IMR-90 (cell line): ENCODE measurements around the gene SLC9A3. TPM values are rescaled to one million over a fixed set of nuclear protein-coding genes. Genes with fewer than 3 reads are reported as not detected.

Experiments used
- ATAC-seq: fragments of 200-7000 bp; cut with Tn5 transposase; 2 replicates; pipeline ENCODE4 v1.9.1; 2020; ENCODE audit warnings: low read depth, mild to moderate bottlenecking, moderate library complexity
- BruUV-seq: library from RNA; stranded (reverse); fragments of 400-500 nt; replicated peaks from 2 replicates; lab custom pipeline; 2021; lab: Mats Ljungman, UMichigan
- CTCF ChIA-PET: fragments of 300-600 bp; formaldehyde crosslinking; extraction: SDS; loops from one replicate; lab custom pipeline; 2021; ENCODE audit warnings: antibody characterized with exemption; lab: Yijun Ruan, JAX
- POLR2A ChIA-PET: fragments of 300-600 bp; sonication (Branson Sonifier 250); formaldehyde crosslinking; loops from one replicate; lab custom pipeline; 2022; ENCODE audit warnings: antibody characterized with exemption; ENCODE audit not compliant: unreplicated experiment; lab: Charles Lee
- DNase-seq: peaks from one replicate; pipeline ENCODE4 v3.0.0; 2013
- H2AFZ ChIP-seq: replicated peaks from 2 replicates; pipeline ENCODE3; 2013; ENCODE audit warnings: low read length, mild to moderate bottlenecking; ENCODE audit not compliant: poor library complexity
- H2AK5ac ChIP-seq: 2 replicates; pipeline ENCODE4 v1.6.1; 2013; ENCODE audit warnings: low read depth, low read length, inconsistent platforms
- H2AK9ac ChIP-seq: replicated peaks from 2 replicates; pipeline ENCODE3; 2013; ENCODE audit warnings: mild to moderate bottlenecking, low read depth, low read length, moderate library complexity; ENCODE audit not compliant: poor library complexity
- H2BK120ac ChIP-seq: 2 replicates; pipeline ENCODE4 v1.6.1; 2013; ENCODE audit warnings: low read depth, low read length, inconsistent platforms
- H2BK15ac ChIP-seq: 3 replicates; pipeline ENCODE4 v1.6.1; 2013; ENCODE audit warnings: low read depth, low read length, inconsistent platforms
- H2BK20ac ChIP-seq: 2 replicates; pipeline ENCODE4 v1.6.1; 2013; ENCODE audit warnings: low read depth, mild to moderate bottlenecking, inconsistent platforms, low read length, moderate library complexity
- H2BK5ac ChIP-seq: 2 replicates; pipeline ENCODE4 v1.6.1; 2013; ENCODE audit warnings: mild to moderate bottlenecking, low read depth, low read length, inconsistent platforms; ENCODE audit not compliant: poor library complexity, severe bottlenecking
- H3K14ac ChIP-seq: replicated peaks from 2 replicates; pipeline ENCODE4 v1.6.1; 2013; ENCODE audit warnings: low read depth, low read length, inconsistent platforms
- H3K18ac ChIP-seq: 2 replicates; pipeline ENCODE4 v1.6.1; 2013; ENCODE audit warnings: low read depth, low read length, control low read depth
- H3K23ac ChIP-seq: 2 replicates; pipeline ENCODE4 v1.6.1; 2013; ENCODE audit warnings: low read depth, low read length, inconsistent platforms
- H3K27ac ChIP-seq: 2 replicates; pipeline ENCODE4 v1.5.1; 2013; ENCODE audit warnings: mild to moderate bottlenecking, control low read depth, low read length; ENCODE audit not compliant: insufficient read depth
- H3K27me3 ChIP-seq: 2 replicates; pipeline ENCODE4 v1.6.1; 2013; ENCODE audit warnings: low read length; ENCODE audit not compliant: control insufficient read depth, insufficient read depth
- H3K36me3 ChIP-seq: 2 replicates; pipeline ENCODE4 v1.6.1; 2013; ENCODE audit warnings: low read length, mixed read lengths; ENCODE audit not compliant: control insufficient read depth, insufficient read depth
- H3K4ac ChIP-seq: 2 replicates; pipeline ENCODE4 v1.6.1; 2013; ENCODE audit warnings: low read depth, low read length, inconsistent platforms
- H3K4me1 ChIP-seq: 2 replicates; pipeline ENCODE4 v1.6.1; 2013; ENCODE audit warnings: low read length, mixed read lengths; ENCODE audit not compliant: control insufficient read depth, insufficient read depth
- H3K4me2 ChIP-seq: 2 replicates; pipeline ENCODE4 v1.6.1; 2013; ENCODE audit warnings: low read depth, mild to moderate bottlenecking, control low read depth, low read length, moderate library complexity
- H3K4me3 ChIP-seq: 2 replicates; pipeline ENCODE4 v1.5.1; 2013; ENCODE audit warnings: low read depth, mild to moderate bottlenecking, control low read depth, low read length, moderate library complexity; ENCODE audit not compliant: insufficient read depth
- H3K56ac ChIP-seq: 2 replicates; pipeline ENCODE4 v1.6.1; 2013; ENCODE audit warnings: low read length, inconsistent platforms; ENCODE audit not compliant: insufficient read depth; ENCODE audit errors: extremely low read depth
- H3K79me1 ChIP-seq, 2 experiments: 2 replicates each; pipeline ENCODE4 v1.6.1; 2013; ENCODE audit warnings: low read length in 2 of 2, inconsistent platforms in 1 of 2, low read depth in 1 of 2
- H3K9ac ChIP-seq: 2 replicates; pipeline ENCODE4 v1.6.1; 2013; ENCODE audit warnings: low read depth, low read length, control low read depth
- H3K9me1 ChIP-seq: 2 replicates; pipeline ENCODE4 v1.6.1; 2013; ENCODE audit warnings: low read length, inconsistent platforms; ENCODE audit not compliant: insufficient read depth
- H3K9me3 ChIP-seq: 2 replicates; pipeline ENCODE4 v1.6.1; 2013; ENCODE audit warnings: low read length; ENCODE audit not compliant: control insufficient read depth, insufficient read depth
- H4K20me1 ChIP-seq: 2 replicates; pipeline ENCODE4 v1.6.1; 2013; ENCODE audit warnings: low read length, inconsistent platforms; ENCODE audit not compliant: insufficient read depth
- H4K5ac ChIP-seq: 2 replicates; pipeline ENCODE4 v1.6.1; 2013; ENCODE audit warnings: mild to moderate bottlenecking, low read depth, low read length, control low read depth
- H4K8ac ChIP-seq, 2 experiments: 2 replicates each; pipeline ENCODE4 v1.6.1; 2013; ENCODE audit warnings: low read depth in 2 of 2, low read length in 2 of 2, control low read depth in 1 of 2, inconsistent platforms in 1 of 2
- H4K91ac ChIP-seq: 2 replicates; pipeline ENCODE4 v1.6.1; 2013; ENCODE audit warnings: low read depth, low read length, inconsistent platforms; ENCODE audit not compliant: insufficient read depth
- CHD1 ChIP-seq: IDR thresholded peaks from 2 replicates; pipeline ENCODE4 v1.6.1; 2012; ENCODE audit warnings: low read depth, low read length, improper control_type of control experiment
- ELK1 ChIP-seq: fragments of 150-350 bp; IDR thresholded peaks from 2 replicates; pipeline ENCODE4 v1.6.1; 2016; ENCODE audit warnings: low read depth, mild to moderate bottlenecking, low read length, moderate library complexity, borderline replicate concordance
- FOS ChIP-seq: fragments of 150-350 bp; IDR thresholded peaks from 2 replicates; pipeline ENCODE4 v1.6.1; 2016; ENCODE audit warnings: low read depth, low read length
- MAFK ChIP-seq: IDR thresholded peaks from 2 replicates; pipeline ENCODE4 v1.6.1; 2012; ENCODE audit warnings: low read depth, low read length, improper control_type of control experiment
- MAZ ChIP-seq: IDR thresholded peaks from 2 replicates; pipeline ENCODE4 v1.6.1; 2012; ENCODE audit warnings: low read depth, mild to moderate bottlenecking, low read length, improper control_type of control experiment, moderate library complexity, borderline replicate concordance
- MXI1 ChIP-seq: IDR thresholded peaks from 2 replicates; pipeline ENCODE4 v1.6.1; 2012; ENCODE audit warnings: low read depth, mild to moderate bottlenecking, low read length, moderate library complexity, borderline replicate concordance
- NFE2L2 ChIP-seq: fragments of 150-350 bp; IDR thresholded peaks from 2 replicates; pipeline ENCODE4 v1.6.1; 2016; ENCODE audit warnings: low read depth, mild to moderate bottlenecking, low read length
- RAD21 ChIP-seq: IDR thresholded peaks from 2 replicates; pipeline ENCODE4 v1.6.1; 2012; ENCODE audit warnings: low read length, improper control_type of control experiment
- RCOR1 ChIP-seq: IDR thresholded peaks from 2 replicates; pipeline ENCODE4 v1.6.1; 2012; ENCODE audit warnings: mild to moderate bottlenecking, low read length, improper control_type of control experiment; ENCODE audit not compliant: insufficient replicate concordance
- SMC3 ChIP-seq: fragments of 150-350 bp; IDR thresholded peaks from 2 replicates; pipeline ENCODE4 v1.6.1; 2016; ENCODE audit warnings: low read depth, mild to moderate bottlenecking, antibody characterized with exemption, low read length, moderate library complexity
- WGBS, 2 experiments: methylation state at CpG; one replicate each; pipeline versions ENCODE4 v1.1.5 to v1.1.7; 2013; ENCODE audit warnings: missing lambda C conversion rate in 2 of 2; ENCODE audit not compliant: insufficient read length in 1 of 2; ENCODE audit errors: extremely low coverage in 2 of 2; 5-methylcytosine and 5-hydroxymethylcytosine counted together
- dilution Hi-C: fragments of 300-500 bp; cut with HindIII; formaldehyde crosslinking; loops from one replicate; pipeline ENCODE4 v1.14.3; 2018; ENCODE audit warnings: low sequenced_read_pairs; ENCODE audit not compliant: unreplicated experiment
- in situ Hi-C: fragments of 300-500 bp; cut with MboI; formaldehyde crosslinking; loops from 3 replicates; pipeline ENCODE4 v1.14.3; 2019; ENCODE audit warnings: low sequenced_read_pairs, inconsistent platforms, mixed read lengths
- intact Hi-C: fragments of 100-400 bp; cut with micrococcal nuclease; formaldehyde crosslinking; loops from 2 replicates; pipeline ENCODE4 v1.10.0; 2022
- polyA plus RNA-seq, 3 experiments: library from polyadenylated mRNA; depleted of rRNA; stranded (reverse); fragments of >200 nt; gene quantifications; 2 replicates each; pipeline ENCODE4 v1.2.3, GENCODE V29; 2012; ENCODE audit warnings: low replicate concordance in 1 of 3
- total RNA-seq: library from RNA; depleted of rRNA; stranded (reverse); fragments of >200 nt; gene quantifications from 2 replicates; pipeline ENCODE4 v1.2.3, GENCODE V29; 2012
- TF ChIP-seq, protein P1 (sequence below): conservative IDR thresholded peaks from 2 replicates; pipeline ENCODE4 v1.5.1; 2012; ENCODE audit warnings: mild to moderate bottlenecking, low read depth, low read length, improper control_type of control experiment
- TF ChIP-seq, protein P2 (sequence below): fragments of 150-350 bp; IDR thresholded peaks from 2 replicates; pipeline ENCODE4 v1.6.1; 2017; ENCODE audit warnings: mild to moderate bottlenecking, antibody characterized with exemption, low read length, low read depth

SLC9A3 gene
- total and polyA plus RNA-seq, 2 of the 4 experiments (the other 2 are of a cell fraction): 0.72 to 1.5 TPM

DNA sequence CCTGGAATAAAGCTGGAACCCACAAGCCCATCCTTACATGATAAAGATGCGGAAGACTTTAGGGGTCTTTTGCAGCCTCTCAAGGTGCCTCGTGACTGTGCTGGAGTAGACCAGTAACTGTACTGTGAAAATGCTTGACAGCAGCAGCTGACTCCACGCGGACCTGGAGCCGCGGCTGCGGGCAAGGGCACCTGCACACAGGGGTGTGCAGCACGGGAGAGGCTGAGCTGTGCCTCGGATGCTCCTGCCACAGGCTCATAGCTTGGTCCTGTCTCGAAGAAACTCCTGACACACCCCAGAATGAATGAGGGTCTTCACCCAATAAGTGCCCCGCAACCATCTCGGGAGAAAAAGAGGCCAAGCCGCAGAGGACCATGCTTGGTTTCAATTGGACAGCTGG, 47.5 kb upstream of the SLC9A3 start:
- no peak overlapping the region for H2BK120ac ChIP-seq
- DNase-seq (no peak), ATAC-seq (no peak)
- H3K56ac ChIP-seq: no peak overlapping the region
- no peak overlapping the region for H2BK20ac ChIP-seq
- H4K8ac ChIP-seq: no peak overlapping the region
- H3K18ac ChIP-seq: no peak overlapping the region
- H3K9me1 ChIP-seq: no peaks in the 10 kb centered on the region
- H2AFZ ChIP-seq: no peak overlapping the region
- H2AK9ac ChIP-seq: no peak overlapping the region
- ChIA-PET POLR2A (no interaction called here), CTCF (interaction anchor here (0.7 kb wide), 1 partner anchor 14 kb away, joined by 3 read pairs; no protein-coding TSS in a partner anchor)
- H3K4me3 ChIP-seq: no peak overlapping the region
- H4K5ac ChIP-seq: no peak overlapping the region
- no peak overlapping the region for H4K91ac ChIP-seq
- in situ Hi-C loops (no loop called here), dilution Hi-C loops (no loop called here), intact Hi-C loops (no loop called here)
- no peaks in the 10 kb centered on the region for H3K79me1 ChIP-seq
- no peak overlapping the region for H3K23ac ChIP-seq
- WGBS, 2 experiments: 85% methylated on average over 7 of the region's 13 CpGs; no CpG with 5 or more reads in 1 of the 2 experiments
- H2BK5ac ChIP-seq: no peak overlapping the region
- BruUV-seq: no TSS peak
- no peak overlapping the region for H3K4ac ChIP-seq
- H3K9me3 ChIP-seq: peaks cover 5% of the 10 kb centered on the region
- no peaks in the 10 kb centered on the region for H3K36me3 ChIP-seq
- no peak overlapping the region for H3K9ac ChIP-seq
- no peak overlapping the region for H2BK15ac ChIP-seq
- H3K14ac ChIP-seq: no peak overlapping the region
- H3K4me2 ChIP-seq: no peak overlapping the region
- H3K4me1 ChIP-seq: no peaks in the 10 kb centered on the region
- TF ChIP-seq NFE2L2: no peak
- TF ChIP-seq FOS: no peak
- TF ChIP-seq MAFK: no peak
- TF ChIP-seq, protein P1, sequence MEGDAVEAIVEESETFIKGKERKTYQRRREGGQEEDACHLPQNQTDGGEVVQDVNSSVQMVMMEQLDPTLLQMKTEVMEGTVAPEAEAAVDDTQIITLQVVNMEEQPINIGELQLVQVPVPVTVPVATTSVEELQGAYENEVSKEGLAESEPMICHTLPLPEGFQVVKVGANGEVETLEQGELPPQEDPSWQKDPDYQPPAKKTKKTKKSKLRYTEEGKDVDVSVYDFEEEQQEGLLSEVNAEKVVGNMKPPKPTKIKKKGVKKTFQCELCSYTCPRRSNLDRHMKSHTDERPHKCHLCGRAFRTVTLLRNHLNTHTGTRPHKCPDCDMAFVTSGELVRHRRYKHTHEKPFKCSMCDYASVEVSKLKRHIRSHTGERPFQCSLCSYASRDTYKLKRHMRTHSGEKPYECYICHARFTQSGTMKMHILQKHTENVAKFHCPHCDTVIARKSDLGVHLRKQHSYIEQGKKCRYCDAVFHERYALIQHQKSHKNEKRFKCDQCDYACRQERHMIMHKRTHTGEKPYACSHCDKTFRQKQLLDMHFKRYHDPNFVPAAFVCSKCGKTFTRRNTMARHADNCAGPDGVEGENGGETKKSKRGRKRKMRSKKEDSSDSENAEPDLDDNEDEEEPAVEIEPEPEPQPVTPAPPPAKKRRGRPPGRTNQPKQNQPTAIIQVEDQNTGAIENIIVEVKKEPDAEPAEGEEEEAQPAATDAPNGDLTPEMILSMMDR: no peak
- no peak for TF ChIP-seq MXI1
- no peak for TF ChIP-seq RAD21
- TF ChIP-seq MAZ: no peak
- TF ChIP-seq, protein P2, sequence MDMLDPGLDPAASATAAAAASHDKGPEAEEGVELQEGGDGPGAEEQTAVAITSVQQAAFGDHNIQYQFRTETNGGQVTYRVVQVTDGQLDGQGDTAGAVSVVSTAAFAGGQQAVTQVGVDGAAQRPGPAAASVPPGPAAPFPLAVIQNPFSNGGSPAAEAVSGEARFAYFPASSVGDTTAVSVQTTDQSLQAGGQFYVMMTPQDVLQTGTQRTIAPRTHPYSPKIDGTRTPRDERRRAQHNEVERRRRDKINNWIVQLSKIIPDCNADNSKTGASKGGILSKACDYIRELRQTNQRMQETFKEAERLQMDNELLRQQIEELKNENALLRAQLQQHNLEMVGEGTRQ: no peak
- TF ChIP-seq CHD1: no peak
- TF ChIP-seq SMC3: no peak
- TF ChIP-seq RCOR1: no peak
- no peak for TF ChIP-seq ELK1
- no peak overlapping the region for H2AK5ac ChIP-seq
- no peak overlapping the region for H3K27ac ChIP-seq
- peaks cover 56% of the 10 kb centered on the region for H3K27me3 ChIP-seq
- H4K20me1 ChIP-seq: no peaks in the 10 kb centered on the region
